ENCODE data around the gene ACOX3. TPM values are rescaled to one million over a fixed set of nuclear protein-coding genes. Genes with fewer than 3 reads are reported as not detected.

ACOX3 gene
- polyA plus RNA-seq, 1 of the 3 experiments (the other 2 are of a cell fraction) = 8.4 TPM

- Histone ChIP-seq H3K9me3 (no peaks in the 10 kb centered on the region), H3K4me2 (no peak overlapping the region), H3F3A (replicated peaks; ENCODE audit: insufficient read depth) (no peaks in the 10 kb centered on the region), H2AFZ (ENCODE audit: low read depth) (no peak overlapping the region), H3K4me3 (ENCODE audit: low read depth in 2 of 2, low read length in 1 of 2) (no peak overlapping the region), H3K9me2 (no peaks in the 10 kb centered on the region), H3K27me3 (ENCODE audit: insufficient read depth) (no peaks in the 10 kb centered on the region), H3K36me3 (replicated peaks in 1 of 2; ENCODE audit: control insufficient read depth in 1 of 2, insufficient read depth in 2 of 2, low read length in 1 of 2) (peaks cover 12 to 43% of the 10 kb centered on the region in 2 experiments), H3K9ac (no peak overlapping the region), H3K4me1 (ENCODE audit: control insufficient read depth in 1 of 2, insufficient read depth in 2 of 2, low read depth in 1 of 2, low read length in 1 of 2) (peaks cover 0 to 4% of the 10 kb centered on the region in 2 experiments; a peak in 1 of 4 replicates), H3K79me2 (ENCODE audit: insufficient read depth) (peaks cover 4% of the 10 kb centered on the region; the same call in 1 of the 2 replicates), H4K20me1 (ENCODE audit: insufficient read depth) (no peaks in the 10 kb centered on the region), H3K27ac (ENCODE audit: low read depth in 2 of 2, low read length in 1 of 2) (no peak overlapping the region)
- no peak for TF ChIP-seq REST (IDR thresholded peaks at IDR 0.05; ENCODE audit: low read depth, low read length)
- TF ChIP-seq USF1 (IDR thresholded peaks at IDR 0.05; ENCODE audit: borderline replicate concordance, low read depth) = no peak
- no peak for TF ChIP-seq PBX3 (IDR thresholded peaks at IDR 0.05)
- no peak for TF ChIP-seq SMC3 (IDR thresholded peaks at IDR 0.05; ENCODE audit: low read depth, low read length)
- no peak for TF ChIP-seq TEAD4 (IDR thresholded peaks at IDR 0.05; ENCODE audit: borderline replicate concordance, insufficient read depth)
- no peak for TF ChIP-seq TAF1 (IDR thresholded peaks at IDR 0.05; ENCODE audit: borderline replicate concordance, low read depth, low read length)
- 97% methylated on average over 5 of the region's 5 CpGs for WGBS (ENCODE audit: low lambda C conversion rate)
- no peak for DNase-seq
- ChIA-PET CTCF (interaction anchor here (1.5 kb wide), 1 partner anchor 9 kb away, joined by 3 read pairs; no protein-coding TSS in a partner anchor), POLR2A (no interaction called here)
Measured at GRCh38 chr4:8412288-8412687, 28.2 kb downstream of the ACOX3 start.

GRCh38 chr4:8411351-8412180, 29.0 kb downstream of the ACOX3 start:
- H4K20me1 ChIP-seq (ENCODE audit: insufficient read depth) = no peaks in the 10 kb centered on the region
- H3K27me3 ChIP-seq (ENCODE audit: insufficient read depth) = no peaks in the 10 kb centered on the region
- ChIA-PET CTCF (interaction anchor here (0.8 to 5.1 kb wide), 14 partner anchors 7 to 410 kb away, joined by 3 to 66 read pairs (median 4); partner anchors contain the start of gene SH3TC1), POLR2A (interaction anchor here (0.9 kb wide), 1 partner anchor 16 kb away, joined by 3 read pairs; no protein-coding TSS in a partner anchor)
- peaks cover 12 to 44% of the 10 kb centered on the region in 2 experiments for H3K36me3 ChIP-seq (replicated peaks in 1 of 2; ENCODE audit: control insufficient read depth in 1 of 2, insufficient read depth in 2 of 2, low read length in 1 of 2)
- no peak overlapping the region for H2AFZ ChIP-seq (ENCODE audit: low read depth)
- H3K27ac ChIP-seq (ENCODE audit: low read depth in 2 of 2, low read length in 1 of 2) = no peak overlapping the region
- peaks cover 0 to 4% of the 10 kb centered on the region in 2 experiments; a peak in 1 of 4 replicates for H3K4me1 ChIP-seq (ENCODE audit: control insufficient read depth in 1 of 2, insufficient read depth in 2 of 2, low read depth in 1 of 2, low read length in 1 of 2)
- H3K9ac ChIP-seq = no peak overlapping the region
- no peaks in the 10 kb centered on the region for H3K9me3 ChIP-seq
- H3K79me2 ChIP-seq (ENCODE audit: insufficient read depth) = no peaks in the 10 kb centered on the region
- H3K4me2 ChIP-seq = no peak overlapping the region
- DNase-seq = no peak
- no peaks in the 10 kb centered on the region for H3F3A ChIP-seq (replicated peaks; ENCODE audit: insufficient read depth)
- H3K9me2 ChIP-seq = no peaks in the 10 kb centered on the region
- TF ChIP-seq NFIC (IDR thresholded peaks at IDR 0.05; ENCODE audit: borderline replicate concordance) (no peak), MEF2A (IDR thresholded peaks at IDR 0.05; ENCODE audit: borderline replicate concordance, low read depth) (no peak)
- no peak overlapping the region for H3K4me3 ChIP-seq (ENCODE audit: low read depth in 2 of 2, low read length in 1 of 2)
- WGBS (ENCODE audit: low lambda C conversion rate) = 96% methylated on average over 12 of the region's 13 CpGs
